Parathyroid adenoma (tissue), 2 donors: ENCODE results near the gene HIBADH.

Experiments
- H2AFZ ChIP-seq: fragments of 300-600 bp; sonication (generic); one replicate; pipeline ENCODE4 v1.7.0; 2017; ENCODE audit warnings: antibody characterized with exemption, mild to moderate bottlenecking
- H3K27ac ChIP-seq: fragments of 300-600 bp; sonication (generic); one replicate; pipeline ENCODE4 v1.7.0; 2017
- H3K27me3 ChIP-seq: fragments of 300-600 bp; sonication (generic); one replicate; pipeline ENCODE4 v1.7.0; 2017; ENCODE audit warnings: low read length; ENCODE audit not compliant: control insufficient read depth, insufficient read depth
- H3K36me3 ChIP-seq: fragments of 300-600 bp; sonication (generic); one replicate; pipeline ENCODE4 v1.7.0; 2017; ENCODE audit warnings: low read length; ENCODE audit not compliant: control insufficient read depth, insufficient read depth
- H3K4me1 ChIP-seq: fragments of 300-600 bp; sonication (generic); one replicate; pipeline ENCODE4 v1.7.0; 2017; ENCODE audit warnings: control low read depth
- H3K4me2 ChIP-seq: fragments of 300-600 bp; sonication (generic); one replicate; pipeline ENCODE4 v1.7.0; 2017; ENCODE audit warnings: low read length
- H3K4me3 ChIP-seq: fragments of 300-600 bp; sonication (generic); one replicate; pipeline ENCODE4 v1.7.0; 2017; ENCODE audit warnings: low read depth, low read length
- H3K79me2 ChIP-seq: fragments of 300-600 bp; sonication (generic); one replicate; pipeline ENCODE4 v1.7.0; 2017; ENCODE audit warnings: control low read depth
- H3K9ac ChIP-seq: fragments of 300-600 bp; sonication (generic); one replicate; pipeline ENCODE4 v1.7.0; 2017; ENCODE audit warnings: mild to moderate bottlenecking
- H3K9me3 ChIP-seq: fragments of 300-600 bp; sonication (generic); one replicate; pipeline ENCODE4 v1.7.0; 2017; ENCODE audit warnings: low read length; ENCODE audit not compliant: control insufficient read depth
- CTCF ChIP-seq: fragments of 300-600 bp; sonication (generic); IDR thresholded peaks from one replicate; pipeline ENCODE4 v1.7.0; 2017; ENCODE audit warnings: antibody characterized with exemption, mild to moderate bottlenecking
- donor health status: primary hyperparathyroidism.

Gene HIBADH

GRCh38 chr7:27527348-27527714, 135.4 kb downstream of the HIBADH start:
- Histone ChIP-seq H3K9me3 (no peaks in the 10 kb centered on the region), H3K27me3 (no peaks in the 10 kb centered on the region), H3K4me1 (no peaks in the 10 kb centered on the region), H2AFZ (no peak overlapping the region), H3K27ac (no peak overlapping the region), H3K9ac (no peak overlapping the region), H3K36me3 (no peaks in the 10 kb centered on the region), H3K79me2 (no peaks in the 10 kb centered on the region), H3K4me3 (no peak overlapping the region), H3K4me2 (no peak overlapping the region)
- TF ChIP-seq CTCF = no peak

- no peaks in the 10 kb centered on the region for H3K4me1 ChIP-seq
- TF ChIP-seq CTCF = no peak
- no peak overlapping the region for H3K4me2 ChIP-seq
- no peak overlapping the region for H2AFZ ChIP-seq
- H3K27me3 ChIP-seq = no peaks in the 10 kb centered on the region
- H3K9me3 ChIP-seq = no peaks in the 10 kb centered on the region
- H3K36me3 ChIP-seq = no peaks in the 10 kb centered on the region
- no peak overlapping the region for H3K27ac ChIP-seq
- no peaks in the 10 kb centered on the region for H3K79me2 ChIP-seq
- no peak overlapping the region for H3K4me3 ChIP-seq
- no peak overlapping the region for H3K9ac ChIP-seq
These were observed 135.9 kb downstream of the HIBADH start for GRCh38 chr7:27526611-27527347.

- Histone ChIP-seq H3K27me3 (no peaks in the 10 kb centered on the region), H3K9ac (no peak overlapping the region), H3K27ac (no peak overlapping the region), H3K4me1 (no peaks in the 10 kb centered on the region), H3K4me3 (no peak overlapping the region), H2AFZ (no peak overlapping the region), H3K79me2 (no peaks in the 10 kb centered on the region), H3K4me2 (no peak overlapping the region), H3K36me3 (no peaks in the 10 kb centered on the region), H3K9me3 (no peaks in the 10 kb centered on the region)
- no peak for TF ChIP-seq CTCF
These were observed 136.6 kb downstream of the HIBADH start for GRCh38 chr7:27526131-27526530.

- no peaks in the 10 kb centered on the region for H3K9me3 ChIP-seq
- no peaks in the 10 kb centered on the region for H3K79me2 ChIP-seq
- no peak overlapping the region for H3K9ac ChIP-seq
- no peak overlapping the region for H3K4me3 ChIP-seq
- no peaks in the 10 kb centered on the region for H3K4me1 ChIP-seq
- TF ChIP-seq CTCF = no peak
- H3K27ac ChIP-seq = no peak overlapping the region
- no peak overlapping the region for H2AFZ ChIP-seq
- no peaks in the 10 kb centered on the region for H3K36me3 ChIP-seq
- H3K4me2 ChIP-seq = no peak overlapping the region
- no peaks in the 10 kb centered on the region for H3K27me3 ChIP-seq
These were observed 139.4 kb downstream of the HIBADH start for GRCh38 chr7:27523321-27523720.

GRCh38 chr7:27522566-27522965, 140.1 kb downstream of the HIBADH start:
- no peaks in the 10 kb centered on the region for H3K9me3 ChIP-seq
- H2AFZ ChIP-seq = no peak overlapping the region
- no peak overlapping the region for H3K9ac ChIP-seq
- no peaks in the 10 kb centered on the region for H3K27me3 ChIP-seq
- no peak overlapping the region for H3K27ac ChIP-seq
- H3K4me1 ChIP-seq = no peaks in the 10 kb centered on the region
- no peaks in the 10 kb centered on the region for H3K79me2 ChIP-seq
- H3K4me3 ChIP-seq = no peak overlapping the region
- H3K4me2 ChIP-seq = no peak overlapping the region
- H3K36me3 ChIP-seq = no peaks in the 10 kb centered on the region
- TF ChIP-seq CTCF = no peak
